ENCODE data around the gene LCE1F.

Gene LCE1F

GRCh38 chr1:152770411-152770810, 4.5 kb upstream of the LCE1F start:
- Histone ChIP-seq H3K4me3 (no peak overlapping the region), H3K4me1 (no peaks in the 10 kb centered on the region), H4K20me1 (no peaks in the 10 kb centered on the region), H3K9ac (no peak overlapping the region), H3K36me3 (no peaks in the 10 kb centered on the region), H3K4me2 (no peak overlapping the region), H3K27ac (no peak overlapping the region), H3K9me3 (no peaks in the 10 kb centered on the region), H3K27me3 (no peaks in the 10 kb centered on the region)
- TF ChIP-seq Cebpa-rat (IDR thresholded peaks at IDR 0.05): no peak

GRCh38 chr1:152776361-152776760, 1.4 kb downstream of the LCE1F start:
- no peaks in the 10 kb centered on the region for H3K9me3 ChIP-seq
- H3K36me3 ChIP-seq: no peaks in the 10 kb centered on the region

GRCh38 chr1:152777510-152778137, 2.7 kb downstream of the LCE1F start:
- H3K27ac ChIP-seq: no peak overlapping the region
- no peaks in the 10 kb centered on the region for H3K36me3 ChIP-seq
- H3K4me2 ChIP-seq: no peak overlapping the region
- H3K4me1 ChIP-seq: no peaks in the 10 kb centered on the region
- H3K9me3 ChIP-seq: no peaks in the 10 kb centered on the region
- no peaks in the 10 kb centered on the region for H3K27me3 ChIP-seq
- TF ChIP-seq Cebpa-rat (IDR thresholded peaks at IDR 0.05): no peak
- no peaks in the 10 kb centered on the region for H4K20me1 ChIP-seq
- H3K4me3 ChIP-seq: no peak overlapping the region
- no peak overlapping the region for H3K9ac ChIP-seq

More at GRCh38 chr1:152776361-152776760, 1.4 kb downstream of the LCE1F start:
- no peak overlapping the region for H3K4me2 ChIP-seq
- no peak overlapping the region for H3K4me3 ChIP-seq
- H3K4me1 ChIP-seq: no peaks in the 10 kb centered on the region
- no peak overlapping the region for H3K27ac ChIP-seq
- no peaks in the 10 kb centered on the region for H3K27me3 ChIP-seq
- no peak for TF ChIP-seq Cebpa-rat (IDR thresholded peaks at IDR 0.05)
- no peaks in the 10 kb centered on the region for H4K20me1 ChIP-seq
- no peak overlapping the region for H3K9ac ChIP-seq

GRCh38 chr1:152783095-152783494, 8.2 kb downstream of the LCE1F start:
- Histone ChIP-seq H4K20me1 (no peaks in the 10 kb centered on the region), H3K27ac (no peak overlapping the region), H3K36me3 (no peaks in the 10 kb centered on the region), H3K4me1 (peaks cover 12% of the 10 kb centered on the region), H3K9ac (no peak overlapping the region), H3K4me2 (no peak overlapping the region), H3K9me3 (no peaks in the 10 kb centered on the region), H3K4me3 (no peak overlapping the region), H3K27me3 (no peaks in the 10 kb centered on the region)
- no peak for TF ChIP-seq Cebpa-rat (IDR thresholded peaks at IDR 0.05)

GRCh38 chr1:152786077-152786476, 11.1 kb downstream of the LCE1F start, which contains the start of gene LCE1E:
LCE1E (plus strand) TSS chr1:152786257; CDS start chr1:152787300, 1,043 bp downstream.
- H3K4me3 ChIP-seq: no peak within 1 kb of the TSS
- H3K36me3 ChIP-seq: no peaks in the 10 kb centered on the region
- no peak for TF ChIP-seq Cebpa-rat (IDR thresholded peaks at IDR 0.05)
- H4K20me1 ChIP-seq: no peaks in the 10 kb centered on the region
- no peak within 1 kb of the TSS for H3K9ac ChIP-seq
- peaks cover 12% of the 10 kb centered on the region for H3K4me1 ChIP-seq
- H3K27me3 ChIP-seq: no peaks in the 10 kb centered on the region
- H3K27ac ChIP-seq: no peak within 1 kb of the TSS
- no peaks in the 10 kb centered on the region for H3K9me3 ChIP-seq
- peak within 1 kb of the TSS; percentile 49 for H3K4me2 ChIP-seq

- Histone ChIP-seq H3K9me3 (no peaks in the 10 kb centered on the region), H3K4me2 (no peak overlapping the region), H3K4me1 (0 out of 2 replicates have a peak, but pooled peaks cover 7% of the 10 kb centered on the region), H4K20me1 (no peaks in the 10 kb centered on the region), H3K36me3 (no peaks in the 10 kb centered on the region), H3K9ac (no peak overlapping the region), H3K4me3 (no peak overlapping the region), H3K27me3 (no peaks in the 10 kb centered on the region), H3K27ac (no peak overlapping the region)
- TF ChIP-seq Cebpa-rat (IDR thresholded peaks at IDR 0.05): no peak
These were observed 20.7 kb downstream of the LCE1F start for GRCh38 chr1:152795686-152796085.

- Histone ChIP-seq H3K4me3 (no peak within 1 kb of the TSS), H3K9ac (no peak within 1 kb of the TSS), H3K4me1 (0 out of 2 replicates have a peak, but pooled peaks cover 7% of the 10 kb centered on the region), H3K27ac (no peak within 1 kb of the TSS), H3K9me3 (no peaks in the 10 kb centered on the region), H3K36me3 (no peaks in the 10 kb centered on the region), H4K20me1 (no peaks in the 10 kb centered on the region), H3K4me2 (no peak within 1 kb of the TSS), H3K27me3 (no peaks in the 10 kb centered on the region)
- no peak for TF ChIP-seq Cebpa-rat (IDR thresholded peaks at IDR 0.05)
These were observed 21.5 kb downstream of the LCE1F start, which contains the start of gene LCE1D for GRCh38 chr1:152796421-152796820. LCE1D (plus strand) TSS chr1:152796721; CDS start chr1:152797795, 1,074 bp downstream.

- Histone ChIP-seq H3K4me3 (no peak overlapping the region), H3K4me2 (no peak overlapping the region), H3K27ac (no peak overlapping the region), H3K27me3 (no peaks in the 10 kb centered on the region), H3K9me3 (no peaks in the 10 kb centered on the region), H4K20me1 (no peaks in the 10 kb centered on the region), H3K9ac (no peak overlapping the region), H3K36me3 (no peaks in the 10 kb centered on the region), H3K4me1 (0 out of 2 replicates have a peak, but pooled peaks cover 7% of the 10 kb centered on the region)
- TF ChIP-seq Cebpa-rat (IDR thresholded peaks at IDR 0.05): no peak
These were observed 26.4 kb downstream of the LCE1F start for GRCh38 chr1:152801333-152801732.

GRCh38 chr1:152806576-152806975, 31.6 kb downstream of the LCE1F start, which contains the start of gene LCE1C:
LCE1C (minus strand) TSS chr1:152806651; CDS start chr1:152805478, 1,173 bp downstream.
- H3K9me3 ChIP-seq: no peaks in the 10 kb centered on the region

GRCh38 chr1:152811050-152811449, 36.1 kb downstream of the LCE1F start:
- TF ChIP-seq Cebpa-rat (IDR thresholded peaks at IDR 0.05): no peak
- H3K9ac ChIP-seq: no peak overlapping the region
- no peaks in the 10 kb centered on the region for H3K9me3 ChIP-seq

More at GRCh38 chr1:152806576-152806975, 31.6 kb downstream of the LCE1F start, which contains the start of gene LCE1C:
- H3K27me3 ChIP-seq: no peaks in the 10 kb centered on the region
- no peak within 1 kb of the TSS for H3K4me3 ChIP-seq
- no peaks in the 10 kb centered on the region for H3K36me3 ChIP-seq
- H3K27ac ChIP-seq: no peak within 1 kb of the TSS
- no peak within 1 kb of the TSS for H3K4me2 ChIP-seq
- no peaks in the 10 kb centered on the region for H4K20me1 ChIP-seq
- TF ChIP-seq Cebpa-rat (IDR thresholded peaks at IDR 0.05): no peak
- no peak within 1 kb of the TSS for H3K9ac ChIP-seq
- no peaks in the 10 kb centered on the region for H3K4me1 ChIP-seq

More at GRCh38 chr1:152811050-152811449, 36.1 kb downstream of the LCE1F start:
- H4K20me1 ChIP-seq: no peaks in the 10 kb centered on the region
- H3K4me3 ChIP-seq: no peak overlapping the region
- H3K4me1 ChIP-seq: no peaks in the 10 kb centered on the region
- no peak overlapping the region for H3K27ac ChIP-seq
- H3K36me3 ChIP-seq: no peaks in the 10 kb centered on the region
- H3K4me2 ChIP-seq: no peak overlapping the region
- no peaks in the 10 kb centered on the region for H3K27me3 ChIP-seq

All from BLaER1 (cell line).